ENCODE results near the gene RALY. TPM values are rescaled to one million over a fixed set of nuclear protein-coding genes. Genes with fewer than 3 reads are reported as not detected.

RALY gene
- total and polyA plus RNA-seq, 2 donors (not counting 3 experiments of a cell fraction or from before 2014, with no cell fraction given), result 142 to 146 TPM

DNA sequence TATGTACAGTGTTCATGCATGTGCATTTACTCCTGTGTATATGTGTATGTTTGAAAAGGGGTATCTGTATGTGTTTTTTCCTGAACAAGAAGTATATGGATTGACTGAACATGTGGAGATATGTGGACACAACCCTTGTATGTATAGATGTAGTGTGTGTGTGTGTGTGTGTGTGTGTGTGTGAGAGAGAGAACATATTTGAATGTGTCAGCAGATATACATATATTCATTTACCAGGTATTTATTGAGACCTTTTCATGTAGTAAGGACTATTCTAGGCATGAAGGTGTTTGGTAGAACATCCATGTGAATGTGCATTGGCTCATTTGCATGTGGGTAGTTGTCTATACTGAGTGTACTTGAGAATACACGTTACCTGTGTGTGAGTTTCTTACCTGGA lies 79.1 kb downstream of the RALY start:
- Histone ChIP-seq H3K9ac (replicated peaks; ENCODE audit: extremely low read depth, insufficient read depth, low read length) (no peak overlapping the region), H3K79me2 (ENCODE audit: control insufficient read depth, insufficient read depth, low read length) (peaks cover 15% of the 10 kb centered on the region), H4K20me1 (replicated peaks; ENCODE audit: control insufficient read depth, extremely low read depth, insufficient read depth, low read length) (no peaks in the 10 kb centered on the region), H3K27ac (ENCODE audit: insufficient read depth, low read depth, low read length) (no peak overlapping the region), H3K27me3 (ENCODE audit: control insufficient read depth in 2 of 2, insufficient read depth in 2 of 2, low read length in 2 of 2) (no peaks in the 10 kb centered on the region), H3K4me2 (ENCODE audit: insufficient read depth, low read length) (no peak overlapping the region), H3K4me1 (ENCODE audit: control insufficient read depth, extremely low read depth, insufficient read depth, low read length) (no peaks in the 10 kb centered on the region), H3K4me3 (replicated peaks in 1 of 3; ENCODE audit: insufficient read depth in 1 of 3, low read depth in 1 of 3, low read length in 3 of 3) (no peak overlapping the region), H2AFZ (ENCODE audit: low read depth, low read length) (no peak overlapping the region), H3K9me3 (replicated peaks; ENCODE audit: control insufficient read depth, insufficient read depth, low read length) (no peaks in the 10 kb centered on the region), H3K9me1 (replicated peaks; ENCODE audit: control insufficient read depth, extremely low read depth, insufficient read depth, low read length) (no peaks in the 10 kb centered on the region), H3K36me3 (ENCODE audit: control insufficient read depth in 2 of 2, extremely low read depth in 1 of 2, insufficient read depth in 2 of 2, low read length in 2 of 2) (peaks cover 0 to 28% of the 10 kb centered on the region in 2 experiments)
- BruUV-seq (replicated peaks), result no TSS peak
- TF ChIP-seq EZH2 (IDR thresholded peaks at IDR 0.05; ENCODE audit: borderline replicate concordance, low read depth, low read length, severe bottlenecking), result no peak
- dilution Hi-C loops (cut with MboI; ENCODE audit: extremely low pct_ligation_motif_present, low sequenced_read_pairs), result no loop called here
- no peak for DNase-seq (ENCODE audit: low read depth, low spot score)
- ChIA-PET POLR2A (no interaction called here), CTCF (interaction anchor here (5.7 kb wide), 1 partner anchor 212 kb away, joined by 158 read pairs; no protein-coding TSS in a partner anchor)
- no peak for FAIRE-seq
- intact Hi-C loops (cut with micrococcal nuclease), result loop anchor here (5.0 kb wide), 1 partner anchor 340 kb away; the partner anchor contains the start of gene ZNF341

DNA sequence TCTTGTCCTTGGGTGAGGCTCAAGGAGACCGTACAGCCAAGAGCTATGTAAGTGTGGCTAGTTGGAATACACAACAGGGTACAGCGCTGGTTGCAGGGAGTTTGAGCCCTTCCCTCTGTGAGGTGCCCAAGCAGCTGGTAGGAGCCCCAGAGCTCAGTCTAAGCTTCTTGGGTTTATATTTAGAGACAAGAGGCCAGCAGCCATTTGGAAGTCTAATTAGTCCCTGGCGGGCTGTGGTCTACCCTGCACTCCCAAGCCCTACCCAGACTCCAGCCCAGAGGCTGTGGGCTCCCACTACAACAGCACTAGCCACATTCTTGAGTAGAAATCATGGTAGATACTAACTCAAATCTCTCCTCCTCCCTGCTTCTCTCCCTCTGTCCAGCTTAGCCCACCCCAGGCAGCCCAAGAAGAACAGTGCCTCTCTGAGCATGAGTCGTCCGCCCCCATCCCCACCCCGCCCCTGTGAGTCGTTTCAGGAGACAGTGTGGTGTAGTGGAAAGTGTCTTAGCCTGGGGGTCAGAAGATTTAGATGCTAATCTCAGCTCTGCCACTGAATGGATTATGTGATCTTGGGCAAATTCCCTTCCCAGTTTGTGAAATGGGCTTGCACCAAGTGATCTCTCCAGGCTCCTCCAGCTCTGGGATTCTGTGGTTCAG lies 80.5 kb downstream of the RALY start:
- Histone ChIP-seq H3K36me3 (ENCODE audit: control insufficient read depth in 2 of 2, extremely low read depth in 1 of 2, insufficient read depth in 2 of 2, low read length in 2 of 2) (peaks cover 0 to 42% of the 10 kb centered on the region in 2 experiments), H3K9me3 (replicated peaks; ENCODE audit: control insufficient read depth, insufficient read depth, low read length) (no peaks in the 10 kb centered on the region), H3K9ac (replicated peaks; ENCODE audit: extremely low read depth, insufficient read depth, low read length) (no peak overlapping the region), H2AFZ (ENCODE audit: low read depth, low read length) (no peak overlapping the region), H3K4me2 (ENCODE audit: insufficient read depth, low read length) (no peak overlapping the region), H3K4me1 (ENCODE audit: control insufficient read depth, extremely low read depth, insufficient read depth, low read length) (no peaks in the 10 kb centered on the region), H3K9me1 (replicated peaks; ENCODE audit: control insufficient read depth, extremely low read depth, insufficient read depth, low read length) (no peaks in the 10 kb centered on the region), H3K4me3 (replicated peaks in 1 of 3; ENCODE audit: insufficient read depth in 1 of 3, low read depth in 1 of 3, low read length in 3 of 3) (no peak overlapping the region), H3K79me2 (ENCODE audit: control insufficient read depth, insufficient read depth, low read length) (peaks cover 15% of the 10 kb centered on the region), H3K27me3 (ENCODE audit: control insufficient read depth in 2 of 2, insufficient read depth in 2 of 2, low read length in 2 of 2) (no peaks in the 10 kb centered on the region), H3K27ac (ENCODE audit: insufficient read depth, low read depth, low read length) (no peak overlapping the region), H4K20me1 (replicated peaks; ENCODE audit: control insufficient read depth, extremely low read depth, insufficient read depth, low read length) (no peaks in the 10 kb centered on the region)
- dilution Hi-C loops (cut with MboI; ENCODE audit: extremely low pct_ligation_motif_present, low sequenced_read_pairs) (no loop called here), intact Hi-C loops (cut with micrococcal nuclease) (loop anchor here (5.0 kb wide), 1 partner anchor 342 kb away; the partner anchor contains the start of gene ZNF341)
- no TSS peak for BruUV-seq (replicated peaks)
- TF ChIP-seq MYC (IDR thresholded peaks at IDR 0.05; ENCODE audit: low read depth, low read length) (no peak), EZH2 (IDR thresholded peaks at IDR 0.05; ENCODE audit: borderline replicate concordance, low read depth, low read length, severe bottlenecking) (no peak), GATA2 (IDR thresholded peaks at IDR 0.05; ENCODE audit: insufficient read depth, insufficient read length, low read depth, low read length) (no peak), POLR2AphosphoS5 (IDR thresholded peaks at IDR 0.05; ENCODE audit: insufficient read depth, low read depth, low read length) (no peak), POLR2A (IDR thresholded peaks at IDR 0.05; ENCODE audit: low read depth, low read length) (no peak), JUN (IDR thresholded peaks at IDR 0.05; ENCODE audit: borderline replicate concordance, insufficient read depth, insufficient read length, low read depth) (no peak), FOS (IDR thresholded peaks at IDR 0.05; ENCODE audit: borderline replicate concordance, insufficient read depth, low read length) (no peak)
- TF ChIP-seq, protein P1, sequence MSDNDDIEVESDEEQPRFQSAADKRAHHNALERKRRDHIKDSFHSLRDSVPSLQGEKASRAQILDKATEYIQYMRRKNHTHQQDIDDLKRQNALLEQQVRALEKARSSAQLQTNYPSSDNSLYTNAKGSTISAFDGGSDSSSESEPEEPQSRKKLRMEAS (IDR thresholded peaks at IDR 0.05; ENCODE audit: insufficient read depth, insufficient read length), result no peak
- TF ChIP-seq, protein P2, sequence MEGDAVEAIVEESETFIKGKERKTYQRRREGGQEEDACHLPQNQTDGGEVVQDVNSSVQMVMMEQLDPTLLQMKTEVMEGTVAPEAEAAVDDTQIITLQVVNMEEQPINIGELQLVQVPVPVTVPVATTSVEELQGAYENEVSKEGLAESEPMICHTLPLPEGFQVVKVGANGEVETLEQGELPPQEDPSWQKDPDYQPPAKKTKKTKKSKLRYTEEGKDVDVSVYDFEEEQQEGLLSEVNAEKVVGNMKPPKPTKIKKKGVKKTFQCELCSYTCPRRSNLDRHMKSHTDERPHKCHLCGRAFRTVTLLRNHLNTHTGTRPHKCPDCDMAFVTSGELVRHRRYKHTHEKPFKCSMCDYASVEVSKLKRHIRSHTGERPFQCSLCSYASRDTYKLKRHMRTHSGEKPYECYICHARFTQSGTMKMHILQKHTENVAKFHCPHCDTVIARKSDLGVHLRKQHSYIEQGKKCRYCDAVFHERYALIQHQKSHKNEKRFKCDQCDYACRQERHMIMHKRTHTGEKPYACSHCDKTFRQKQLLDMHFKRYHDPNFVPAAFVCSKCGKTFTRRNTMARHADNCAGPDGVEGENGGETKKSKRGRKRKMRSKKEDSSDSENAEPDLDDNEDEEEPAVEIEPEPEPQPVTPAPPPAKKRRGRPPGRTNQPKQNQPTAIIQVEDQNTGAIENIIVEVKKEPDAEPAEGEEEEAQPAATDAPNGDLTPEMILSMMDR (IDR thresholded peaks at IDR 0.05; ENCODE audit: extremely low read depth in 1 of 2, insufficient read depth in 1 of 2, low read depth in 1 of 2, low read length in 2 of 2), result no peak
- DNase-seq (ENCODE audit: low read depth, low spot score), result no peak
- FAIRE-seq, result no peak
- CTCF ChIA-PET, result interaction anchor here (1.5 kb wide), 1 partner anchor 211 kb away, joined by 9 read pairs; no protein-coding TSS in a partner anchor
- POLR2A ChIA-PET, result no interaction called here

Measured in endothelial cell of umbilical vein (primary cell).